GM15510 (cell line): ENCODE measurements around the gene SMARCA4.

ENCODE experiments used
- POLR2A ChIP-seq: IDR thresholded peaks from 3 replicates; pipeline ENCODE4 v1.6.1; 2011; ENCODE audit warnings: borderline replicate concordance; ENCODE audit not compliant: insufficient read length; ENCODE audit errors: extremely low read depth

The SMARCA4 gene

DNA sequence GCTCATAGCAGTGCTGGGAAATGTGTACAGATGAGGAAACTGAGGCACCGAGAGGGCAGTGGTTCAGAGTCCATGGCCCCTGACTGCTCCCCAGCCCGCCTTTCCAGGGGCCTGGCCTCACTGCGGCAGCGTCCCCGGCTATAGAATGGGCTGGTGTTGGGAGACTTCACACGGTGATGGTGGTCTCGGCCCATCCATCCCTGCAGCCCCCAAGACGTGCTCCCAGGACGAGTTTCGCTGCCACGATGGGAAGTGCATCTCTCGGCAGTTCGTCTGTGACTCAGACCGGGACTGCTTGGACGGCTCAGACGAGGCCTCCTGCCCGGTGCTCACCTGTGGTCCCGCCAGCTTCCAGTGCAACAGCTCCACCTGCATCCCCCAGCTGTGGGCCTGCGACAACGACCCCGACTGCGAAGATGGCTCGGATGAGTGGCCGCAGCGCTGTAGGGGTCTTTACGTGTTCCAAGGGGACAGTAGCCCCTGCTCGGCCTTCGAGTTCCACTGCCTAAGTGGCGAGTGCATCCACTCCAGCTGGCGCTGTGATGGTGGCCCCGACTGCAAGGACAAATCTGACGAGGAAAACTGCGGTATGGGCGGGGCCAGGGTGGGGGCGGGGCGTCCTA, 144.3 kb downstream of the SMARCA4 start:
- no peak for TF ChIP-seq POLR2A

DNA sequence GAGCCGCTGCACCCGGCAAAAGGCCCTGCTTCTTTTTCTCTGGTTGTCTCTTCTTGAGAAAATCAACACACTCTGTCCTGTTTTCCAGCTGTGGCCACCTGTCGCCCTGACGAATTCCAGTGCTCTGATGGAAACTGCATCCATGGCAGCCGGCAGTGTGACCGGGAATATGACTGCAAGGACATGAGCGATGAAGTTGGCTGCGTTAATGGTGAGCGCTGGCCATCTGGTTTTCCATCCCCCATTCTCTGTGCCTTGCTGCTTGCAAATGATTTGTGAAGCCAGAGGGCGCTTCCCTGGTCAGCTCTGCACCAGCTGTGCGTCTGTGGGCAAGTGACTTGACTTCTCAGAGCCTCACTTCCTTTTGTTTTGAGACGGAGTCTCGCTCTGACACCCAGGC, 145.6 kb downstream of the SMARCA4 start:
- no peak for TF ChIP-seq POLR2A

DNA sequence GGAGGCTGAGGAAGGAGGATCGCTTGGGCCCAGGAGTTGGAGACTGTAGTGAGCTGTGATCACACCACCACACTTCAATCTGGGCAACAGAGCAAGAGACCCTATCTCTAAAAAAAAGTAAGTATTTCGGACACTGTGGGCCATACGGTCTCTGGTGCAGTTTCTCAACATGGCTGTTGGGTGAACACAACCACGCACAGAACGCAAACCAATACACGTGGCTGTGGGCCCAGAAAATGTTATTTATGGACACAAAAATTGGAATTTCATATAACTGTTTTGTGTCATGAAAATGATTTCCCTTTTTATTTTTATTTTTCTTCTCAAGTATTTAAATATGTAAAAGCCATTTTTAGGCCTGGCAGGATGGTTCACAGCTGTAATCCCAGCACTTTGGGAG, 147.9 kb downstream of the SMARCA4 start:
- no peak for TF ChIP-seq POLR2A

DNA sequence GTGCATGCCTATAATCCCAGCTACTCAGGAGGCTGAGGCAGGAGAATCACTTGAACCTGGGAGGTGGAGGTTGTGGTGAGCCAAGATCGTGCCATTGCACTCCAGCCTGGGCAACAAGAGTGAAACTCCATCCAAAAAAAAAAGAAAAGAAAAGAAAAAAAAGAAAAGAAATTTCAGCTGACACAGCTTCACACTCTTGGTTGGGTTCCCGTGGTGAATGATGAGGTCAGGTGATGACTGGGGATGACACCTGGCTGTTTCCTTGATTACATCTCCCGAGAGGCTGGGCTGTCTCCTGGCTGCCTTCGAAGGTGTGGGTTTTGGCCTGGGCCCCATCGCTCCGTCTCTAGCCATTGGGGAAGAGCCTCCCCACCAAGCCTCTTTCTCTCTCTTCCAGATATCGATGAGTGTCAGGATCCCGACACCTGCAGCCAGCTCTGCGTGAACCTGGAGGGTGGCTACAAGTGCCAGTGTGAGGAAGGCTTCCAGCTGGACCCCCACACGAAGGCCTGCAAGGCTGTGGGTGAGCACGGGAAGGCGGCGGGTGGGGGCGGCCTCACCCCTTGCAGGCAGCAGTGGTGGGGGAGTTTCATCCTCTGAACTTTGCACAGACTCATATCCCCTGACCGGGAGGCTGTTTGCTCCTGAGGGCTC, 150.4 kb downstream of the SMARCA4 start:
- TF ChIP-seq POLR2A: no peak

- no peak for TF ChIP-seq POLR2A
Measured at GRCh38 chr19:11111771-11112144, 150.9 kb downstream of the SMARCA4 start.
